ENCODE results near the gene ATRNL1.

DNA sequence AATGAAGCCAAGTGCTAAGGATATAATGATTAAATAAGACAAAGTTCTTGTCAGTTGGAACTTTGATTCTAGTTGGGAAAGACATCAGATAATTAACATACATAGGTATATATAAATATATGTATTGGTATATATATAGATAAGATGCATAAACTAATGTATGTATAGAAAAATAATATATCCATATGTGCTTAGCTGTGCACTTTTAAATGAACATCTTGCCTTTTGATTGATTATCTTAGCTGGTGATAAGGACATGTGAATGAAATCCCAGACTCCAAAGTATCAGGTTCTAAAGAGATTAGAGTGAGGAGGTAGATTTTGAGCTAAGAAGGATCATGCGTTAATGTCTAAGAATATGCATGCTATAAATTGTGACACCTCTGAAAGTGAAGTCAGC lies 822.3 kb downstream of the ATRNL1 start:
- TF ChIP-seq, protein P1, sequence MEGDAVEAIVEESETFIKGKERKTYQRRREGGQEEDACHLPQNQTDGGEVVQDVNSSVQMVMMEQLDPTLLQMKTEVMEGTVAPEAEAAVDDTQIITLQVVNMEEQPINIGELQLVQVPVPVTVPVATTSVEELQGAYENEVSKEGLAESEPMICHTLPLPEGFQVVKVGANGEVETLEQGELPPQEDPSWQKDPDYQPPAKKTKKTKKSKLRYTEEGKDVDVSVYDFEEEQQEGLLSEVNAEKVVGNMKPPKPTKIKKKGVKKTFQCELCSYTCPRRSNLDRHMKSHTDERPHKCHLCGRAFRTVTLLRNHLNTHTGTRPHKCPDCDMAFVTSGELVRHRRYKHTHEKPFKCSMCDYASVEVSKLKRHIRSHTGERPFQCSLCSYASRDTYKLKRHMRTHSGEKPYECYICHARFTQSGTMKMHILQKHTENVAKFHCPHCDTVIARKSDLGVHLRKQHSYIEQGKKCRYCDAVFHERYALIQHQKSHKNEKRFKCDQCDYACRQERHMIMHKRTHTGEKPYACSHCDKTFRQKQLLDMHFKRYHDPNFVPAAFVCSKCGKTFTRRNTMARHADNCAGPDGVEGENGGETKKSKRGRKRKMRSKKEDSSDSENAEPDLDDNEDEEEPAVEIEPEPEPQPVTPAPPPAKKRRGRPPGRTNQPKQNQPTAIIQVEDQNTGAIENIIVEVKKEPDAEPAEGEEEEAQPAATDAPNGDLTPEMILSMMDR (IDR thresholded peaks at IDR 0.05; ENCODE audit: low read depth, low read length): no peak
- no peak for TF ChIP-seq EZH2phosphoT487 (IDR thresholded peaks at IDR 0.05; ENCODE audit: low read depth)
